ENCODE data around the gene ACER1.

GRCh38 chr19:6260912-6261650, 72.3 kb downstream of the ACER1 start:
- TF ChIP-seq, protein P1, sequence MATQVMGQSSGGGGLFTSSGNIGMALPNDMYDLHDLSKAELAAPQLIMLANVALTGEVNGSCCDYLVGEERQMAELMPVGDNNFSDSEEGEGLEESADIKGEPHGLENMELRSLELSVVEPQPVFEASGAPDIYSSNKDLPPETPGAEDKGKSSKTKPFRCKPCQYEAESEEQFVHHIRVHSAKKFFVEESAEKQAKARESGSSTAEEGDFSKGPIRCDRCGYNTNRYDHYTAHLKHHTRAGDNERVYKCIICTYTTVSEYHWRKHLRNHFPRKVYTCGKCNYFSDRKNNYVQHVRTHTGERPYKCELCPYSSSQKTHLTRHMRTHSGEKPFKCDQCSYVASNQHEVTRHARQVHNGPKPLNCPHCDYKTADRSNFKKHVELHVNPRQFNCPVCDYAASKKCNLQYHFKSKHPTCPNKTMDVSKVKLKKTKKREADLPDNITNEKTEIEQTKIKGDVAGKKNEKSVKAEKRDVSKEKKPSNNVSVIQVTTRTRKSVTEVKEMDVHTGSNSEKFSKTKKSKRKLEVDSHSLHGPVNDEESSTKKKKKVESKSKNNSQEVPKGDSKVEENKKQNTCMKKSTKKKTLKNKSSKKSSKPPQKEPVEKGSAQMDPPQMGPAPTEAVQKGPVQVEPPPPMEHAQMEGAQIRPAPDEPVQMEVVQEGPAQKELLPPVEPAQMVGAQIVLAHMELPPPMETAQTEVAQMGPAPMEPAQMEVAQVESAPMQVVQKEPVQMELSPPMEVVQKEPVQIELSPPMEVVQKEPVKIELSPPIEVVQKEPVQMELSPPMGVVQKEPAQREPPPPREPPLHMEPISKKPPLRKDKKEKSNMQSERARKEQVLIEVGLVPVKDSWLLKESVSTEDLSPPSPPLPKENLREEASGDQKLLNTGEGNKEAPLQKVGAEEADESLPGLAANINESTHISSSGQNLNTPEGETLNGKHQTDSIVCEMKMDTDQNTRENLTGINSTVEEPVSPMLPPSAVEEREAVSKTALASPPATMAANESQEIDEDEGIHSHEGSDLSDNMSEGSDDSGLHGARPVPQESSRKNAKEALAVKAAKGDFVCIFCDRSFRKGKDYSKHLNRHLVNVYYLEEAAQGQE (IDR thresholded peaks at IDR 0.05; ENCODE audit: insufficient read depth in 1 of 2, low read depth in 2 of 2, low read length in 2 of 2): no peak
- TF ChIP-seq POLR2AphosphoS5 (IDR thresholded peaks at IDR 0.05; ENCODE audit: low read depth, low read length) (no peak), TAF1 (IDR thresholded peaks at IDR 0.05; ENCODE audit: borderline replicate concordance, insufficient read depth, low read length) (no peak)
